Measurements from ENCODE around the gene IL21R.
"Not testable (repeated sequence)": the region's sequence is repeated elsewhere in the genome, so short reads cannot be mapped to it uniquely, and the experiment has no call there.

DNA sequence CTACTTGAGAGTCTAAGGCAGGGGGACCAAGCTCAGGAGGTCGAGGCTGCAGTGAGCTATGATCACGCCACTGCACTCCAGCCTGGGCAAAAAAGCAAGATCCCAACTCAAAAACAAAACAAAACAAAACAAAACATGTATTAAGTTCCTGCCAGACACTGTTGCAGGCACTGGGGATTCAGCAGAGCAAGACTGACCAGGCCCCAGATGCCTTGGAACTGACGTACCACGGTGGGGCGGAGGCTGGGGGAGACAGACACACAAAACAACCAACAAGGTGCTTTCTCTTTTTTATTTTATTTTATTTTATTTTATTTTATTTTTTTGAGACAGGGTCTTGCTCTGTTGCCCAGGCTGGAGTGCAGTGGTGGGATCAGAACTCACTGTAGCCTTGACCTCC is 33.2 kb downstream of the IL21R start:
- TF ChIP-seq, protein P1, sequence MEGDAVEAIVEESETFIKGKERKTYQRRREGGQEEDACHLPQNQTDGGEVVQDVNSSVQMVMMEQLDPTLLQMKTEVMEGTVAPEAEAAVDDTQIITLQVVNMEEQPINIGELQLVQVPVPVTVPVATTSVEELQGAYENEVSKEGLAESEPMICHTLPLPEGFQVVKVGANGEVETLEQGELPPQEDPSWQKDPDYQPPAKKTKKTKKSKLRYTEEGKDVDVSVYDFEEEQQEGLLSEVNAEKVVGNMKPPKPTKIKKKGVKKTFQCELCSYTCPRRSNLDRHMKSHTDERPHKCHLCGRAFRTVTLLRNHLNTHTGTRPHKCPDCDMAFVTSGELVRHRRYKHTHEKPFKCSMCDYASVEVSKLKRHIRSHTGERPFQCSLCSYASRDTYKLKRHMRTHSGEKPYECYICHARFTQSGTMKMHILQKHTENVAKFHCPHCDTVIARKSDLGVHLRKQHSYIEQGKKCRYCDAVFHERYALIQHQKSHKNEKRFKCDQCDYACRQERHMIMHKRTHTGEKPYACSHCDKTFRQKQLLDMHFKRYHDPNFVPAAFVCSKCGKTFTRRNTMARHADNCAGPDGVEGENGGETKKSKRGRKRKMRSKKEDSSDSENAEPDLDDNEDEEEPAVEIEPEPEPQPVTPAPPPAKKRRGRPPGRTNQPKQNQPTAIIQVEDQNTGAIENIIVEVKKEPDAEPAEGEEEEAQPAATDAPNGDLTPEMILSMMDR (IDR thresholded peaks at IDR 0.05) = not testable (repeated sequence)
- not testable (repeated sequence) for TF ChIP-seq POLR2AphosphoS5 (IDR thresholded peaks at IDR 0.05); EP300 (IDR thresholded peaks at IDR 0.05; ENCODE audit: low read depth)
